ENCODE results near the gene CDK5RAP2.
"Not testable (repeated sequence)": the region's sequence is repeated elsewhere in the genome, so short reads cannot be mapped to it uniquely, and the experiment has no call there.

The CDK5RAP2 gene

DNA sequence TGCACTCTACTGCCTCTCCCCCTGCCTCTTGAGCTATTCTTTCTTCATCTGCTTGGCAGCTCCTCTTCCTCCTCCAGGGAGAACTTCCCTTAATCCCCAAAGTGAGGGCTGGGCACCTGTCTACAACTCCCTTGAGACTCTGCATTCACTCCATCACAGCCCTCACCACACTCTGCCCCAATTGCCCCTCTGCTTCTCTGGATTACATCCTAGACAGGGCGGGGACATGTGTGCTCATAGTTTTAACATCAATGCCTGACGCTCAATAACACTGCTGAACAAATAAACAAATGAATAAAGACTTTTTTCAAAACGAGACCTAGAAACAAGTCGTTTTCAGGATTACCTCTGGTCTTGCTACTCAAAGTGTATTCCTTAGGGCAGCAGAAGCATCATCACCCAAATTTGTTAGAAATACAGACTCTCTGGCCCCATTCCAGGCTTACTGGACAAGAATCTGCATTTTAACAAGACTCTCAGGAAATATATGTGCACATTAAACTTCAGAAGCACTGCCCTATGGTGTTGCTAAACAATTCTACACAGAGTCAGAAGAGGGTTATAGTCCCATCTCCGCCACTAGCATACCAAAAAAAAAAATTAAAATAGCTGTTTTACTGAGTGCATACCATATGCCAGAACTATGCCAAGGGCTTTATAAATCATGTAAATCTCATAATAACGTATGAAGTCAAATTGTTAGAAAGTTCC lies 115.6 kb downstream of the CDK5RAP2 start:
- no peak for DNase-seq

DNA sequence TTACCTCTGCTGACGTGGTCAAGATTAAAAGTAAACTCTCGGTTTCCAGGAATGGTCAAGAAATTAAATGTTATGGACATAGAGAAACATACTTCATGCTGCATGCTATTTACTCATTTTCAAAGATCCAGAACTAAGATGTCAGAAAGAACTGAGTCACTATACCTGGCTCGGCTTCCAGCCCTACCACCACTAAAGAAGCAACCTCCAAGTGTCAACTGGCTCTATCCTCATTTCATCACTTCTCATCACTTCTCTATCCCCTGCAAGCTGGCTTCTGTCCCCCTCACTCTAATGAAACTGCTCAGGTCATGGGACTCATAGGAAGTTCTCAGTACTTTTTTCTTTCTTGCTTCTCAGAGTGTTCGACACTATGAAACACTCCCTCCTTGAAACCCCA lies 116.2 kb downstream of the CDK5RAP2 start:
- DNase-seq = no peak

- DNase-seq = not testable (repeated sequence)
These were observed 118.3 kb downstream of the CDK5RAP2 start for GRCh38 chr9:120461677-120462076.

DNA sequence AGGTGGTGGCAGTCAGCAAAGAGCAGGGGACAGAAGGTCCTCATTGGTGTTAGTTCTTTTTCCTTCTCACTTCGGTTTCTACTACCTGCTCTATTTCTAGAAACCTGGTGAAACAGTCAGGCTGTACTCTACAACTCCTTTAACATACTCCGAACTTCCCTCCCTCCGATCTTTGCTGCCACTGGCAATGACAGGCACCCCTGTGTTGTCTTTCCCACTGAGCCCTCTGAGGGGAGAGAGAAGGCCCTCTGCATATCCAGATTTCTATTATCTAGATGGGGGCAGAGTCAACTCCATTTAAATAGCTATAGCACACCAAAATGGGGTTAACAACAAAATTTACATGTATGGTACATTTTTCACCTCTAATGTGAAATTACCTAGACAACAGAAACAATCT lies 123.7 kb downstream of the CDK5RAP2 start:
- no peak for DNase-seq

GRCh38 chr9:120454467-120454866 lies 125.5 kb downstream of the CDK5RAP2 start:
- no peak for DNase-seq

GRCh38 chr9:120453792-120454191 lies 126.2 kb downstream of the CDK5RAP2 start:
- DNase-seq = no peak

DNA sequence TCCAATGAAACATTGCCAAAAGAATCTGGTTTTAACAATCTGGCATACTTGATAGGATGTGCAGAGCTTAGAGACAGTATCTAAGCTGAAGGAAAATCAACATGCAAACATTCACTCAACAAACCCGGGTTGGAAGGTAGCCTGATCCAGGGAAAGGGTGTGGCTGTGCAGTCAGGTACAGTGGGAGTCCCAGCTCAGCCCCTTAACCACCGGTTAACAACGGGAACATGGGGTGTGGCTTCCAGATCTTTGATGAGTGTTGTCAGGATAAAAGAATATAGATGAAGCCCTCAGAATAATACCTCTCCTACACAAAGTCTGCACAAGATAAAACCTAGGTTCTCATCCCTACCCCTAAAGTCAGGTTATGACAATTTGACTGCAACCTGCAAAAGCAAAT lies 127.3 kb downstream of the CDK5RAP2 start:
- DNase-seq = no peak

DNA sequence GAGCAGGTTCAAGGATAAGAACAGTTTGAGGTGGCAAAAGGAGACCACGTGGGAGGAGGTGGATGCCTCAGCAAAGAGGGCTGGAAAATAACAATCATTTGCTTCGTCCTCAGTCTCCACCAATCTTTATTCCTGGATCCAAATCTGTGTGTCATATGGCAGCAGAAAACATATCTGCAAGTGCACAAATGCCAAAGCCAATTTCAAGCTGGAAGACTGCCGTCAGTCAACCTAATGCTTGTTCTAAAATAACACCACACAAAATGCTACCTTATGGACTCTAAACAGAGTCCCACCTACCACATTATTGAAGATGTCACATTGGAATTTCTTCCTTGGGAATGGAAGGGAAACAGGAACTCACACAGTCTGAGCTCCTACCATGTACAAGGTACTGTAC lies 129.1 kb downstream of the CDK5RAP2 start:
- peak in 1 of 14 donors; percentile 8 for DNase-seq

- no peak for DNase-seq
These were observed 130.4 kb downstream of the CDK5RAP2 start for GRCh38 chr9:120449566-120449965.

DNA sequence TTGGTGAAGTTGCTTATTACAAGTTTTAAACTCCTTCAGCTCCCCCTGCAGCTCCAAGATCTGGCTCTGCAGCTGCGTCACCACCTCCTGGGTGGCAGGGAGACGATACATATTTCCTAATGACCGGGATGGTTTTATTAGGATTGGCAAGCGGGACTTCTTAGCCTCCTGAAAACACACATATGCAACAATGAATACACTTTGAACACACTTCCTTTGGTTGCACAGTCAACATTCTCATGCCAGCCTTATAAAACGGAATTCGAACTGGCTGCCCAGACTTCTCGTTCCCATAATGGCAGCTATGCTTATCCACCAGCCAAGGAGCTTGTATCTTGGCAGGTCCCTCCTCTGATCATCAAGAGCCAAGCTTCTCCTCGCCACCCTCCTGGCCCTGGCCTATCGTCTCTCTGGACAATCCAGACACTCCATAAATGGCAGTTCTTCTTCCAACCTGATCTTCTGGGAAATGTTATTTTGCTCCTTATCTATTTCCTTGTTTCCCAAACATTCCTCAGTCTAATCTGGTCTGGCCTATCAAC lies 131.9 kb downstream of the CDK5RAP2 start:
- no peak for DNase-seq

DNA sequence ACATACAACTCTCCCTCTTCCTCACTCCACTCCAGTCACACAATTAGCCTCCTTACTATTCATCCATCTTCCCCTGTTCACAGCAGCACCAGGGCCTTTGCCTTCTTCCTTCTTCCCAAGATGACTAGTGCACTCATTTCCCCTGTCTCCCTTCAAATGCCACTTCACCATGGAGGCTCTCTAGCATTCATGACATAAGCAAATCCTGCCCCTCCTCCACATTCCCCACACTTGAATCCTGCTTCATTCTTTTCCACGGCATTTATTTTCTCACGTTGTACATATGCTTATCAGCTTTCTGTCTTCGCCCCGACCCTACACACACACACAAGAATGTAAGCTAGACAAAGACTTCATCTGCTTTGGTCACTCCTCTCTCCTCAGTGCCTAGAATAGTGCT lies 133.3 kb downstream of the CDK5RAP2 start:
- no peak for DNase-seq

- DNase-seq = no peak
These were observed 136.0 kb downstream of the CDK5RAP2 start for GRCh38 chr9:120443976-120444375.

DNA sequence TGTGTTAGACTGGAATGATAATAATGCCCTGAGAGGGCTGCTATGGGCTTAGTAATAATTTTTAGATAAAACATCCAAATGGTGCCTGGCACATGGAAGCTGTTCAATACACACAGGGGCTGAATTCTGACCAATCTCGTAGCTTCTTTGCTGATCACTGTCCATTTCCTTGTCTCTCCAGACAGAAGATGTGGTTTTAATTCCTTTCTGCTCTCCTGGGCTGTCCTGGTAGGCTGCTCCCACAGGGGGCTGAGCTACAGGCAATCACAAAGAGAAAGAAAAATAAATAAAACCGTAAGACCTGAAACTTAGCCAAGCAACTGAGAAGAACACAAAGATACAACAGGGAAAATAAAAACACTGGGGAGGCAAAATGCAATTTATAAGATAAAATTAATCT lies 136.5 kb downstream of the CDK5RAP2 start:
- DNase-seq = no peak

- no peak for DNase-seq
These were observed 137.5 kb downstream of the CDK5RAP2 start for GRCh38 chr9:120442308-120442995.

- no peak for DNase-seq
These were observed 138.3 kb downstream of the CDK5RAP2 start for GRCh38 chr9:120441426-120442307.

- no peak for DNase-seq
These were observed 139.2 kb downstream of the CDK5RAP2 start for GRCh38 chr9:120440791-120441190.

DNA sequence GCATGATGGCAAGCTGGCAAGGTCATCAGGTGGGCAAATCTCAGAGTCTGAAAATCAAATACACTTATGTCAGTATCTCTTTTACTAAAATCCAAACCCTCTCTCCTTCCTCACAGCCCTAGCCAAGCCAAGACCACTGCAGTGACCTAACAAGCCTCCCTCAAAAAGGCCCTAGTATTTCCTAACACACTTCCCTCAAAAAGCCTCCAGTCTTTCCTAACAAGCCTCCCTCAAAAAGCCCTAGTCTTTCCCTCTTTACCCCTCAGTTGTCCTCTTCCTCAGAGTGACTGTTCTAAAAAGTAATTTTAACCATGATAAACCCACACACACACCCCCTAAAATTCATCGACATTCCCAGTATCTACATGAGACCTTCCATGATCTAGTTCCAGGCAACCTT lies 140.0 kb downstream of the CDK5RAP2 start:
- DNase-seq = no peak

DNA sequence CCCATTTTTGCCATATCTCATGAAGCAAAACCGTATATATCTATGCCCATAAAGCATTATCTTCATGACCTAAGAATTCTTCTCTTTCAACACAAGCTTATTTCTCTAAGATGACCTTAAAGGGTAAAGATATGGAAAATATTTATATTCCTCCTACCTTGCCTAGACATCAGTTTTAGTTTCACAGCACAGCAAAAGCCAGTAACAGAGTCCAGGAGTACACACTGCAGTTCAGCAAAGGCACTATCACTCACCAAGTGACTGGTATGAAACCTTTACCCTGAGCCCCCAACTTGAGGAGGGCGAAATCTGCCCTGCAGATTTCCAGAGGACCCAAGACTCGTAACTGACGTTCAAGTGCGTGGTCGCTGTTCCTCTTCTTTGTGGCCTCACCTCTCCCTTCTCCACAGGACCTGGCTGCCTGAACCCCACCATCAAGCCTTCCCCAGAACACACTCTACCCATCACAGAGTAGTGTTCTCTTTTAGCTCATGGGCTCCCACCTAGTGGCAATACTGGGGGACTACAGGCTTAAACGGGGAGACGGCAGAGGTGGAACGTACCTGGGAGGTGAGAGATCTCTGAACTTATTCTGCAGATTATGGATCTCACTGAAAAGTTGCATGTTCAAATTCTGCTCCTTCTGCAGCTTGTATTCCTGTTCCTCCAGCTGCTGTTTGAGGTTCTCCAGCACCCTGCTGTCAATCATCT lies 141.0 kb downstream of the CDK5RAP2 start:
- DNase-seq = no peak

DNA sequence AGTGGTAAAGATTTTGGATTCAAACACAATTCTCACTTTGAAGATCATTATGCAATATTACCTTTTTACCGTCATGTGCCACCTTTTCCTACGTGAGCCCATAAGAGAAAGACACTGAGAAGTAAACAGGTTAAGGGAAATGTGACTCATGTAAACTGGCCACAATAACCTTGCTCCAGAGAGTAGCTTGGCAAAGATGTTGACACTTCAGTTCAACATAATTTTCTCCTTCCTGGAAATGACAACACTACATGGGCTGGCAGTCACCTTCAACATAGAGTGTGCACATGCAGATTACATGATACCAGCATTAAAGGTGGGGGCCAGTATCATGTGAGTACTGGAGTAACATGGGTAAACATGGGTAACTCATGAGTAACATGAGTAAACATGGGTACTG lies 141.9 kb downstream of the CDK5RAP2 start:
- no peak for DNase-seq

DNA sequence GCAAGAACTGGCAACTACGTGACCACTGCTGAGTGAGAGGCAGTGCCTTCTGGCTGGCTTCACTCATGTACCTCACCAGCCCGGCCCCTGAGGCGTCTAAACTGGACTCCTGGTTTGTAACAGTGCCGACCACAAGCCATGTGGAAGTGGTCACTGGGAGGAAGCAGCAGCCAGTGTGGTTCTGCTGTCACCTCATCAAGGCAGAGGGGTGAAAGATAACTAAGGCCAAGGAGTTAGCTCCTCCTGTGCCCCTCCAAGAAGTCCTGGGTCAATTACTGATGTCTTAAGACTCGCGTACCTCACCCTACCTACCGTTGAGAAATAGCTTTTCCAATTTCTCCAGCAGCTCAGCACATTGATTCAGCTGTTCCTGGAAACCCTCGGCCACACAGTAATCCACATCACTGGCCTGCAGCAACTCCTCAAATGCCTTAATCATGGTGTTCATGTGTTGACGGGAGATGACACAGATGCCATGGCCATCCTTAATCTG lies 142.9 kb downstream of the CDK5RAP2 start:
- no peak for DNase-seq

DNA sequence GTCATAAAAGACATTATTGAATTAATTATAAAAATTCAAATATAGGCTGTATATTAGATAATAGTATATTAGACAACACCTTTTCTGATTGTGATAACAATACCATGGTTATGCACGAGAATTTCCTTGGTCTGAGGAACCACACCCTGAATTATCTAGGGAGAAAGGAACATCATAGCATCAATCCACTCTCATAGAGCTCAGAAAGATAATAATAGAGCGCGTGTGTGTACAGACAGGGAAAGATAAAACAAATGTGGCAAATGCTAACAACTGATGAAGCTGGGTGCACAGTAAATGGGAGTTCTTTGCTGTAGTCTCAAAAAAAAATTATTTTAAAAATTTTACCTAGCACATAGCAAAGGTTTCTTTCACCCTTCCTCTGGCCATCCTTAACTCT lies 143.5 kb downstream of the CDK5RAP2 start:
- no peak for DNase-seq

DNA sequence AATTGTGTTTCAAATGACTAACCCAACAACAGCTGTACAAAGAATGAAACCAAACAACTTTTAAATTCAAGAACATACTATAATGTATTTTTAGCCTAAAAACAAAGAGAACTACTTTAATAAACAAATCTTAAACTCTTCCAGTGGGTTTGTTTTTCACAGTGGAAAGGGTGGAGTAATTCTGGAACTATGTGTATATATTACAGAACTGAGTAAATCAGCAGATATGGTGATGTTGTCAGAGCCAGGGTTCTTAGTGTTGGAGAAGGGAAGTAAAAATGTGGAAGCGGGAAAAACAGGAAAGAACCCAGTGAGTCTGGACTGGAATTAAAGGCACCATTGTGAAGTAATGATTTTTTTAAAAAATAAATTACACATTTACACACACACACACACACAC lies 144.9 kb downstream of the CDK5RAP2 start:
- DNase-seq = no peak

Measured in C1 segment of cervical spinal cord (tissue), 14 donors.